Astrocyte (in vitro differentiated cells and primary cell): ENCODE results near the gene WDPCP. TPM values are rescaled to one million over a fixed set of nuclear protein-coding genes. Genes with fewer than 3 reads are reported as not detected.

Source experiments
- DNase-seq: peaks from one replicate; pipeline ENCODE4 v3.0.0-alpha.2; 2010; ENCODE audit warnings: low read depth
- FAIRE-seq: peaks from 2 replicates; lab custom pipeline; 2011; peaks lifted over from hg19 to GRCh38; lab: Jason Lieb, UNC
- H2AFZ ChIP-seq: 2 replicates; pipeline ENCODE4 v1.6.0; 2012; ENCODE audit warnings: low read depth, low read length, inconsistent platforms
- H3K27ac ChIP-seq: 2 replicates; pipeline ENCODE4 v1.5.1; 2011; ENCODE audit warnings: low read depth, low read length, inconsistent platforms
- H3K27me3 ChIP-seq: 2 replicates; pipeline ENCODE4 v1.6.0; 2011; ENCODE audit warnings: low read length, inconsistent platforms; ENCODE audit not compliant: insufficient read depth
- H3K36me3 ChIP-seq: 2 replicates; pipeline ENCODE4 v1.5.1; 2011; ENCODE audit warnings: low read length, inconsistent platforms; ENCODE audit not compliant: insufficient read depth
- H3K4me1 ChIP-seq: 2 replicates; pipeline ENCODE4 v1.5.1; 2011; ENCODE audit warnings: low read length, inconsistent platforms; ENCODE audit not compliant: insufficient read depth
- H3K4me2 ChIP-seq: 2 replicates; pipeline ENCODE4 v1.6.0; 2012; ENCODE audit warnings: low read length, inconsistent platforms
- H3K4me3 ChIP-seq: 2 replicates; pipeline ENCODE4 v1.5.1; 2011; ENCODE audit warnings: low read depth, mild to moderate bottlenecking, low read length, inconsistent platforms; ENCODE audit not compliant: insufficient read depth
- H3K79me2 ChIP-seq: 2 replicates; pipeline ENCODE4 v1.6.0; 2012; ENCODE audit warnings: mild to moderate bottlenecking, low read length, inconsistent platforms; ENCODE audit not compliant: insufficient read depth
- H3K9ac ChIP-seq: 2 replicates; pipeline ENCODE4 v1.6.0; 2012; ENCODE audit warnings: mild to moderate bottlenecking, low read length, inconsistent platforms
- H3K9me3 ChIP-seq: 2 replicates; pipeline ENCODE4 v1.5.1; 2012; ENCODE audit warnings: low read depth, mild to moderate bottlenecking, low read length, inconsistent platforms; ENCODE audit not compliant: insufficient read depth
- H4K20me1 ChIP-seq: 2 replicates; pipeline ENCODE4 v1.6.0; 2012; ENCODE audit warnings: low read length, inconsistent platforms; ENCODE audit not compliant: insufficient read depth
- H3K27ac Mint-ChIP-seq: one replicate; pipeline ENCODE4 v1.8.0; 2021; ENCODE audit warnings: mild to moderate bottlenecking, mixed read lengths; ENCODE audit not compliant: unreplicated experiment
- H3K27me3 Mint-ChIP-seq: one replicate; pipeline ENCODE4 v1.8.0; 2021; ENCODE audit warnings: low read depth, mixed read lengths; ENCODE audit not compliant: unreplicated experiment
- H3K36me3 Mint-ChIP-seq: one replicate; pipeline ENCODE4 v1.8.0; 2021; ENCODE audit warnings: low read depth, mixed read lengths; ENCODE audit not compliant: unreplicated experiment
- H3K4me1 Mint-ChIP-seq: one replicate; pipeline ENCODE4 v1.8.0; 2021; ENCODE audit warnings: low read depth, mixed read lengths; ENCODE audit not compliant: unreplicated experiment
- H3K4me3 Mint-ChIP-seq: one replicate; pipeline ENCODE4 v1.8.0; 2021; ENCODE audit warnings: mild to moderate bottlenecking, moderate library complexity, mixed read lengths; ENCODE audit not compliant: unreplicated experiment
- H3K9me3 Mint-ChIP-seq: one replicate; pipeline ENCODE4 v1.8.0; 2021; ENCODE audit warnings: mild to moderate bottlenecking, mixed read lengths; ENCODE audit not compliant: unreplicated experiment
- EZH2 ChIP-seq: IDR thresholded peaks from 2 replicates; pipeline ENCODE4 v1.6.1; 2012; ENCODE audit warnings: mild to moderate bottlenecking, low read length, inconsistent platforms; ENCODE audit not compliant: insufficient read depth
- total RNA-seq: library from RNA; stranded (reverse); gene quantifications from 2 replicates; pipeline ENCODE4 v1.2.1, GENCODE V29; 2021
- TF ChIP-seq, protein P1 (sequence below): IDR thresholded peaks from 2 replicates; pipeline ENCODE4 v1.5.1; 2011; ENCODE audit warnings: low read depth, mild to moderate bottlenecking, inconsistent platforms, low read length, moderate library complexity; ENCODE audit not compliant: insufficient read depth

The WDPCP gene
- total RNA-seq, 1 donor from 2014 or later, result 15.1 TPM

DNA sequence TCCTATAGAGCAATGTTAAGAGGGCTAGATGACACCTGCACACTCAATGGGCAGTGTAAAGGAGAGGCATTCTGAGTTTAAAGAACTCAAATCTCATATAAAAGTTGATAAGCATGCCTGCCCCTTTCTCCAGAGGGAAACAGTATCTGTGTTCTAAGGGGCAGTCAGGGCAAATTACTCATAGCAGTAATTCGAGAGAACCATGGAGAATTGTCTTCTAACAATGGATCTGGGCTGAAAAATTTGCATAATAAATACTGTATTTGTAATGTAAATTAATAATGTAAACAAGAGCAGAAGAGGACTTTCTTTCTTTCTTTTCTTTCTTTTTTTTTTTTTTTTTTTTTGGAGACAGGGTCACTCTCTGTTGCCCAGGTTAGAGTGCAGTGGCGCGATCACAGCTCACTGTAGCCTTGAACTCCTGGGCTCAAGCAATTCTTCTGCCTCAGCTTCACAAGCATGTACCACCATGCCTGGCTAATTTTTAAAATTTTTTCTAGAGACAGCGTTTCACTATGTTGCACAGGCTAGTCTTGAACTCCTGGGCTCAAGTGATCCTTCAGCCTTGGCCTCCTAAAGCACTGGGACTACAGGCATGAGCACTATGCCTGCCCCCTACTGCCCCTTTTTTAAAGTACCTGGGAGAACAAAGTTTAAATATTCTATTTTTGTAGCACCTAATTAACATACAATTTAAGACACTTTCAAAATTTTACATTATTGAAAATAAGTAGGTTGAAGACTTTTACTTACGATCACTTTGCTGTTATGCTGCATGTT lies 467.0 kb downstream of the WDPCP start:
- H3K4me3 ChIP-seq, result no peak overlapping the region
- no peak for TF ChIP-seq EZH2
- TF ChIP-seq, protein P1, sequence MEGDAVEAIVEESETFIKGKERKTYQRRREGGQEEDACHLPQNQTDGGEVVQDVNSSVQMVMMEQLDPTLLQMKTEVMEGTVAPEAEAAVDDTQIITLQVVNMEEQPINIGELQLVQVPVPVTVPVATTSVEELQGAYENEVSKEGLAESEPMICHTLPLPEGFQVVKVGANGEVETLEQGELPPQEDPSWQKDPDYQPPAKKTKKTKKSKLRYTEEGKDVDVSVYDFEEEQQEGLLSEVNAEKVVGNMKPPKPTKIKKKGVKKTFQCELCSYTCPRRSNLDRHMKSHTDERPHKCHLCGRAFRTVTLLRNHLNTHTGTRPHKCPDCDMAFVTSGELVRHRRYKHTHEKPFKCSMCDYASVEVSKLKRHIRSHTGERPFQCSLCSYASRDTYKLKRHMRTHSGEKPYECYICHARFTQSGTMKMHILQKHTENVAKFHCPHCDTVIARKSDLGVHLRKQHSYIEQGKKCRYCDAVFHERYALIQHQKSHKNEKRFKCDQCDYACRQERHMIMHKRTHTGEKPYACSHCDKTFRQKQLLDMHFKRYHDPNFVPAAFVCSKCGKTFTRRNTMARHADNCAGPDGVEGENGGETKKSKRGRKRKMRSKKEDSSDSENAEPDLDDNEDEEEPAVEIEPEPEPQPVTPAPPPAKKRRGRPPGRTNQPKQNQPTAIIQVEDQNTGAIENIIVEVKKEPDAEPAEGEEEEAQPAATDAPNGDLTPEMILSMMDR, result no peak
- Mint-ChIP-seq H3K27ac (no peak overlapping the region), H3K4me3 (no peak overlapping the region), H3K27me3 (no peaks in the 10 kb centered on the region), H3K36me3 (peaks cover 5% of the 10 kb centered on the region), H3K4me1 (no peaks in the 10 kb centered on the region), H3K9me3 (no peaks in the 10 kb centered on the region)
- H3K79me2 ChIP-seq, result no peaks in the 10 kb centered on the region
- H3K9me3 ChIP-seq, result no peaks in the 10 kb centered on the region
- DNase-seq (no peak), FAIRE-seq (no peak)
- no peak overlapping the region for H3K27ac ChIP-seq
- H4K20me1 ChIP-seq, result no peaks in the 10 kb centered on the region
- H3K27me3 ChIP-seq, result no peaks in the 10 kb centered on the region
- H3K36me3 ChIP-seq, result no peaks in the 10 kb centered on the region
- no peak overlapping the region for H3K9ac ChIP-seq
- no peak overlapping the region for H2AFZ ChIP-seq
- H3K4me1 ChIP-seq, result no peaks in the 10 kb centered on the region
- H3K4me2 ChIP-seq, result no peak overlapping the region

DNA sequence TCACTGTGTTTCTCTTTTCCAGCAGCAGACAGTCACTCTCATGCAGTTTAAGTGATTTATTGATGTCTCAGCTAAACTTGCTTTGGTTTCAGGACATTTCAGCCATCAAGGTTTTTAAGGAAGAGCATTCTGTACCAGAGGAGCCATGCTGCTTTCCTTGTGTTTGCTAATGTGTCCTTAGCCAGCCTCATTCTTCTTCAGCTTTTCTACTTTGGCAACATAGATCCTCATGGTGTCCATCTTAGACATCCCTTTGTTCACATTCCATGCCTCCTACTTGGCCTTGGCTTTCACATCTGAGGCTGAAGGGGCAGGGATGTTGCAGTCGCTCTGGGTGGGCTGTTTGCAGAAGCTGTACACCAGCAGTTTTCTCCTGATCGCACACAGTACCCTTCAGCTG lies 469.5 kb downstream of the WDPCP start:
- Histone ChIP-seq H3K27ac (no peak overlapping the region), H3K79me2 (no peaks in the 10 kb centered on the region), H3K9ac (no peak overlapping the region), H4K20me1 (no peaks in the 10 kb centered on the region), H3K4me1 (no peaks in the 10 kb centered on the region), H3K36me3 (no peaks in the 10 kb centered on the region), H2AFZ (no peak overlapping the region), H3K9me3 (no peaks in the 10 kb centered on the region), H3K4me3 (no peak overlapping the region), H3K27me3 (no peaks in the 10 kb centered on the region), H3K4me2 (no peak overlapping the region)
- Mint-ChIP-seq H3K36me3 (peaks cover 5% of the 10 kb centered on the region), H3K27me3 (no peaks in the 10 kb centered on the region), H3K9me3 (no peaks in the 10 kb centered on the region), H3K27ac (no peak overlapping the region), H3K4me3 (no peak overlapping the region), H3K4me1 (no peaks in the 10 kb centered on the region)
- FAIRE-seq (no peak), DNase-seq (no peak)
- no peak for TF ChIP-seq EZH2
- TF ChIP-seq, protein P1, result no peak

DNA sequence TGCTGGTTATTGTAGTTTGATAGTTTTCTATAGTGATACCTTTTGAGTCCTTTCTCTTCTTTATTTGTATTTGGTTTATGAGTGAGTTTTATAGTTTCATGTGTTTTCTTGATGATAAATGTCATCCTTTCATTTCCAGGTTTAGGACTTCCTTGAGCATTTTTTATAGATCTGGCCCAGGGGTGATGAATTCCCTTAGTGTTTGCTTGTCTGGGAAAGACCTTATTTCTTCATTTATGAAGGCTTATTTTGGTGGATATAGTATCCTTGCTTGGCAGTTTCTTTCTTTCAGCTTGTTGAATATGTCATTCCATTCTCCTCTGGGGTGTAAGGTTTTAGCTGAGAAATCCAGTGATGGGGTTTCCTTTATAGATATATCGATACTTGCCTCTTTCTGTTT lies 483.8 kb downstream of the WDPCP start:
- Histone ChIP-seq H3K9me3 (peaks cover 3% of the 10 kb centered on the region), H3K36me3 (no peaks in the 10 kb centered on the region), H3K27me3 (no peaks in the 10 kb centered on the region), H4K20me1 (no peaks in the 10 kb centered on the region), H3K79me2 (no peaks in the 10 kb centered on the region), H3K4me1 (no peaks in the 10 kb centered on the region), H3K4me2 (no peak overlapping the region), H3K4me3 (no peak overlapping the region), H3K27ac (no peak overlapping the region), H2AFZ (no peak overlapping the region), H3K9ac (no peak overlapping the region)
- H3K27ac Mint-ChIP-seq, result no peak overlapping the region
- peaks cover 7% of the 10 kb centered on the region for H3K9me3 Mint-ChIP-seq
- H3K4me3 Mint-ChIP-seq, result no peak overlapping the region
- DNase-seq, result no peak
- TF ChIP-seq, protein P1, result no peak
- no peak for TF ChIP-seq EZH2
- no peaks in the 10 kb centered on the region for H3K4me1 Mint-ChIP-seq
- H3K36me3 Mint-ChIP-seq, result peaks cover 3% of the 10 kb centered on the region
- no peaks in the 10 kb centered on the region for H3K27me3 Mint-ChIP-seq
- FAIRE-seq, result no peak
